Activated CD8-positive, alpha-beta memory T cell treated with anti-CD3 and anti-CD28 coated beads, Interleukin-2, amount 10 ng/mL, durations not matched to agents 7 days and 5 days (primary cell): Measurements from ENCODE around the gene SMARCD3. TPM values are rescaled to one million over a fixed set of nuclear protein-coding genes. Genes with fewer than 3 reads are reported as not detected.

Source experiments
- ATAC-seq: fragments of 150-1000 bp; cut with Tn5 transposase; one replicate; pipeline ENCODE4 v1.10.0; 2021; ENCODE audit warnings: moderate library complexity
- CTCF ChIA-PET: fragments of 350-600 bp; sonication (Branson Sonifier 250); formaldehyde crosslinking; loops from one replicate; lab custom pipeline; 2021; ENCODE audit warnings: antibody characterized with exemption; lab: Charles Lee
- DNase-seq: peaks from one replicate; pipeline ENCODE4 v3.0.0-alpha.2; 2020
- H3K27ac Mint-ChIP-seq: one replicate; pipeline ENCODE4 v1.8.0; 2021; ENCODE audit warnings: mild to moderate bottlenecking, mixed read lengths
- H3K27me3 Mint-ChIP-seq: one replicate; pipeline ENCODE4 v1.8.0; 2021; ENCODE audit warnings: mixed read lengths
- H3K36me3 Mint-ChIP-seq: one replicate; pipeline ENCODE4 v1.8.0; 2021; ENCODE audit warnings: mild to moderate bottlenecking, mixed read lengths
- H3K4me1 Mint-ChIP-seq: one replicate; pipeline ENCODE4 v1.8.0; 2021; ENCODE audit warnings: mixed read lengths
- H3K4me3 Mint-ChIP-seq: one replicate; pipeline ENCODE4 v1.8.0; 2021; ENCODE audit warnings: mild to moderate bottlenecking, moderate library complexity, mixed read lengths
- H3K9me3 Mint-ChIP-seq: one replicate; pipeline ENCODE4 v1.8.0; 2022; ENCODE audit warnings: low read depth, mixed read lengths
- total RNA-seq, 2 experiments: library from RNA; stranded (reverse); gene quantifications; one replicate each; pipeline ENCODE4 v1.2.3, GENCODE V29; 2021

SMARCD3 gene
- total RNA-seq, 2 experiments from 2014 or later: 1.0 to 2.5 TPM

DNA sequence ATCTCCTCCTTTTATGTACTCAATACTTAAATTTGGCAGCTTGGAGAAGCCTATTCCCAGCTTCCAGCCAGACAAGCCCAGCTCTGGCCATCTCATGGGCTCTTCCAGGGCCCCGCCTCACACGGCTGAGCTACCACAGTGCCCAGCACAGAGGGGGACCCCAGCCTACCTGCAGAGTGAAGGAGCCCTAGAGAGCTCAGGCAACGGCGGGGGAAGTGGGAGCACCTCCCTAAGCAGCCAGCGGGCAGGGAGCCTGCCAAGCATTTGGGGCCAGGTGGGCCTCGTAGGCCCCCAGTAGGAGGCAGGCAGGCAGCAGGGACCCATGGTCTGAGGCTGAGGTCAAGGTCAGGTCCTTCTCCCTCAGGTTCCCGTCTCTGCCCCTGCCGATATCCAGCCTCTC, 29.1 kb upstream of the SMARCD3 start:
- ATAC-seq: no peak
- no peak for DNase-seq
- CTCF ChIA-PET: interaction anchor here (1.0 to 1.2 kb wide), 4 partner anchors 9 to 38 kb away, joined by 3 to 5 read pairs (median 4); no protein-coding TSS in a partner anchor
- Mint-ChIP-seq H3K9me3 (no peaks in the 10 kb centered on the region), H3K27ac (no peak overlapping the region), H3K36me3 (no peaks in the 10 kb centered on the region), H3K27me3 (peaks cover 20% of the 10 kb centered on the region), H3K4me1 (peaks cover 3% of the 10 kb centered on the region), H3K4me3 (no peak overlapping the region)

DNA sequence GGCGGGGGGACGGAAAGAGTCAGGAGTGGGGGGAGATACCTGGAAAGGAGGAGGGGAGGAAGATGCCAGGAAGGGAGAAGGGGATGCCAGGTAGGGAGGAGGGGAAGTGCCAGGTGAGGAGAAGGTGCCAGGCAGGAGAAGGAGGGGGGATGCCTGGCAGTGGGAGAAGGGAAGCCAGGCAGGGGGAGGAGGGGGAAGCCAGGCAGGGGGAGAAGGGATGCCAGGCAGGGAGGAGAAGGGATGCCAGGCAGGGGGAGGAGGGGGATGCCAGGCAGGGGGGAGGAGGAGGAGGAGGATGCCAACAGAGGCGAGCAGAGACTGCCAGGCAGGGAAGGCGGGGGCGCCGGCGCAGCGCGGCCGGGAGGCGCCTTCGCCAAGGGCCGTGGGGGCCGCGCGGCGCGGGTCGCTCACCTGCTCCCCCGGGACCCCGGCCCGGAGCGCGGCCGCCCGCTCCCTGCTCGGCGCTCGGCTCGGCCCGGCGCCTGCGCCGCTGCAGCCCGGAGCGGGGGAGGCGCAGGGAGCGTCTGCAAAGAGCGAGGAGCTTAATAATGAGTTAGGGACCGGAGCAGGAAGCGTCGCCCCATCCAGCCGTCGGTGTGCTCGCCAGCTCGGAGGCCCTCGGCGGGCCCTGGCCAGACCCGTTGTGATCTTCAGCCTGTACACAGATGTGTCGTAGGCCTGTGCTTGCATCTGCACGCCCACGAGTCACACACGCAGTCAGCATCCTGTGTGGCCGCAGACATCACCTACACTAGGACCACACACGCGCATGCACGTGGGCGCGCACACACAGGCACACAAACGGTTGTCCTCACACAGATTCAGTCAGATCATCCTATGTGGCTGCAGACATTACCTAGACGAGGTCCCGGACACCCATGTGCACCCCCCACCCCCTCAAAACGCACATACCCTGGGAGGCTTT, 28.4 kb upstream of the SMARCD3 start:
- Mint-ChIP-seq H3K36me3 (no peaks in the 10 kb centered on the region), H3K4me3 (peak overlapping the region; percentile 62), H3K27me3 (peaks cover 15% of the 10 kb centered on the region), H3K27ac (no peak overlapping the region), H3K4me1 (peaks cover 9% of the 10 kb centered on the region), H3K9me3 (no peaks in the 10 kb centered on the region)
- CTCF ChIA-PET: interaction anchor here (1.0 to 1.2 kb wide), 4 partner anchors 9 to 39 kb away, joined by 3 to 5 read pairs (median 4); no protein-coding TSS in a partner anchor
- DNase-seq (peak; percentile 62), ATAC-seq (peak; percentile 88)

DNA sequence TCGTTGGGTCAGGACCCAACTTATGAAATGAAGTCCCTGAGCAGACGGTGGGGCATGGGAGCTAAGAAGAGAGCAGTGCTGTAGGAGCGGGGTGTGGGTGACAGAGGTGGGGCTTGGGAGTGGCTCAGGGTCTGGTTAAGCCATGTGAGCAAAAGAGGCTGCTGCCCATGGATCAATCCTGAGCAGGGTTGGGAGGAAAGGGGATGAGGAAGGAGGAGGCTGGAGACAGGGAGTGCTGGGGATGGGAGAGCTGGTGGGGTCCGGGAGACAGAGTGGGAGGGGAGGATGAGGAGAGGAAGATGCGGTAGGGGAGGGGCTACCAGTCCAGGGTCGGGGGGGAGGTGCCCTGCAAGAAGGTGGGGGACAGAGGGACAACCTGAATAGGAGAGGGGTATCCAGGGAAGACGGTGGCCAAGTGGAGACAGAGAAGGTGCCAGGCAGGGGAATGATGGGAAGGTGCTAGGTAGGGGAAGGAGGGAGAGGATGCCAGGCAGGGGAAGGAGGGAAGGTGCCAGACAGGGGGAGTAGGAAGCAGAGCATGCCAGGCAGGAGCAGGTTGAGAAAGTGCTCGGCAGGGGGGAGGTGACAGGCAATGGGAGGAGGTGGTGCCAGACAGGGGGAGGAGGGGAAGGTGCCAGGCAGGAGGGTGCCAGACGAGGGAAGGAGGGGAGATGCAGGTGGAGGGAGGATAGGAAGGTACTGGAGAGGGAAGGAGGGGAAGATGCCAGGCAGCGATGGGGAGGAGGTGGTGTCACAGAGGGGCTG, 27.5 kb upstream of the SMARCD3 start:
- ATAC-seq (no peak), DNase-seq (no peak)
- no peaks in the 10 kb centered on the region for H3K9me3 Mint-ChIP-seq
- no peak overlapping the region for H3K4me3 Mint-ChIP-seq
- H3K27ac Mint-ChIP-seq: no peak overlapping the region
- H3K27me3 Mint-ChIP-seq: peaks cover 8% of the 10 kb centered on the region
- peaks cover 13% of the 10 kb centered on the region for H3K4me1 Mint-ChIP-seq
- CTCF ChIA-PET: no interaction called here
- no peaks in the 10 kb centered on the region for H3K36me3 Mint-ChIP-seq

DNA sequence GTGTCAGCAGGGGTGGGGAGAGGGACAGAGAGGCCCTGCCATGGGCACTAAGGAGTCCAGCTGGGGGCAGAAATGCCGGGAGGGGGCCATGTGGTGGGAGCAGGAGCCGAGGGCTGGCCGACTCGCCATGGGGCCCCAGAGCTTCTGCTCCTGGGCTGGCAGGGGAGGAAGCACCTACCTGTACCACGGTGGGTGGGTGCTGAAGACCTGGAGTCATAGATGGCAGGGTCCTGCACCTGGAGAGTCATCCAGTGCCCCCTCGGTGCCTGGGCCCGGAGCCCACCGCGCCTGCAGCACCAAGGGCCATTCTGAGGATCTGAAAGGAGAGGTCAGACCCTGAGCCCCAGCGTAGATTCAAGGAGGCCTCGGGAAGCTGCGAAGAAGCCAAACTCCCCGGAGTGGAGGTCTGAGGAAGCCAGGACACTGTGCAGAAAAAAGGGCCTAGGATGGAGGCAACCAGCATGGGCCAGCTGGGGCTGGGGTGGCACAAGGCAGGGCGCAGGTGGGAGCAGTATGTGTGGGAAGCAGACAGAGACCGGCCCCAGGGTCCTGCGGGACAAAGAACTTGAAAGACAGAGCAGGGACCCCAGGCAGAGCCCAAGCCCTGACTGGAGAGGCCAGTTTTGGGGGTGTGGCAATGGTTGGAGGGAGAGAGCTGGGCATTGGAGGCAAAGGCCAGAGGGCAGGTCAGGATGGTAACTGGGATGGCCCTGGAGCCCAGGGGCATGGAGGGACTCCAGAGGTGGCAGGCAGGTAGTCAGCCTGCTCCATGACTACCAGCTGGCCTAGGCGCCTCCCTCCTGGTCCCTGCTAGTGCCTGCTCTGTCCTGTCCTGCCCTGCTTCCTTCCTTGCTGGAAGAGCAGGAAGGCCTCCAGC, 26.7 kb upstream of the SMARCD3 start:
- no peaks in the 10 kb centered on the region for H3K36me3 Mint-ChIP-seq

DNA sequence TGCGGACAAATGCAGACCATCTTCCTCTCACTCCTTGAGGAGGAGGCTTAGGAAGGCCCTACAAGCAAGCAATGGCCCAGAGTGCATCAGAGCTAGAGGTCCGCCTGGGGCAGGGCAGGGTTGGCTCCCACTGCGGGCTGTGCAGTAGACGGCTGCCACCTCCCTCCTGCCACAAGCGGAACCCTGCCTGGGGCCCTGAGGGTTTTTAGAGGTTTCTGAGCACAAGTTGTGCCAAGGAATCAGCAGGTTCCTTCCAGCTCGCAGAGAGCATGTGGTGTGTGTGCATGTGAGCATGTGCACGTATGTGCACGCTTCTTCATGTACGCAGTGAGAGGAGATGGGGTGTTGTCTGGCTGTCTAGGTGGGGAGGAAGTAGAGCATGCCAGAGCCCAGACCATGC, 25.9 kb upstream of the SMARCD3 start:
- H3K4me1 Mint-ChIP-seq: peaks cover 13% of the 10 kb centered on the region
- peaks cover 5% of the 10 kb centered on the region for H3K27me3 Mint-ChIP-seq
- DNase-seq (no peak), ATAC-seq (no peak)
- CTCF ChIA-PET: no interaction called here
- H3K27ac Mint-ChIP-seq: no peak overlapping the region
- no peaks in the 10 kb centered on the region for H3K36me3 Mint-ChIP-seq
- no peaks in the 10 kb centered on the region for H3K9me3 Mint-ChIP-seq
- H3K4me3 Mint-ChIP-seq: no peak overlapping the region

More for the DNA sequence above, 26.7 kb upstream of the SMARCD3 start:
- Mint-ChIP-seq H3K4me1 (peaks cover 13% of the 10 kb centered on the region), H3K9me3 (no peaks in the 10 kb centered on the region), H3K27ac (no peak overlapping the region), H3K27me3 (peaks cover 5% of the 10 kb centered on the region), H3K4me3 (no peak overlapping the region)
- DNase-seq (no peak), ATAC-seq (no peak)
- CTCF ChIA-PET: no interaction called here

DNA sequence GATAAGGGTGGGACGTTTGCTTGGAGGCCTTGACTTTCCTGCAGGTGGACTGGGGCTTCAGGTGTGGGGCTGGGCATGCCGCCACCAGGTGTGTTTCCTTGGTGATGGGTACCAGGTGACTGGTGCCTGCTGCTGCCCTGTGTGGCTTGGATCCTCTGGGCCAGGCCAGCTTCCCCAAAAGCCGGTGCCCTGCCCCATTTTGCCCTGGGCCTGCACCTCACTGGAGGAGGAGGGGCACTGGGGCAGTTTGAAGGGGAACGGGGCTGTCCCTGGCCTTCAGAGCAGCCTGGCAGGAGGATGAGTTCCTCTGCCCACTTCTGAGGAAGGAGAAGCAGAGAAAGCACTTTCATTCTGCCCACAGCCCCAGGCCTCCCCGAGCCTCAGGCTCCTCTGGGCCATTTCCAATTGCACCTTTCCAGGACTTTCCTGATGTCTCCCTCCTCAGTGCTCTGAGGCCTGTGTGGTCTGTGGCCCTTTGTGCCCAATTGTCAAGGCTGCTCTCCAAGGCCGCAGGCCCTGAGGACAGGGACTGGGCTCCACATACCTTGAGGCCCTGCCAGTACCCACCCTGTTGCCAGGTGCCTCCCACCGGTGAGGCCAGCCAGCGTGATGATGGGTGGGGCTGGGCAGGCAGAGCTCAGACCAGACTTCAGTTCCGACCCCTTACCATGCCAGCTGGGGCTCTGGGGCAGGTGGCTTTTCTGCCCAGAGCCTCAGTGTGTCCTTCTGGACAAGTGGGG, 25.3 kb upstream of the SMARCD3 start:
- DNase-seq (no peak), ATAC-seq (no peak)
- H3K27me3 Mint-ChIP-seq: peaks cover 4% of the 10 kb centered on the region
- H3K9me3 Mint-ChIP-seq: no peaks in the 10 kb centered on the region
- H3K27ac Mint-ChIP-seq: no peak overlapping the region
- peaks cover 13% of the 10 kb centered on the region for H3K4me1 Mint-ChIP-seq
- CTCF ChIA-PET: interaction anchor here (1.6 kb wide), 1 partner anchor 106 kb away, joined by 4 read pairs; the partner anchor contains the start of gene GBX1
- H3K4me3 Mint-ChIP-seq: no peak overlapping the region
- no peaks in the 10 kb centered on the region for H3K36me3 Mint-ChIP-seq

DNA sequence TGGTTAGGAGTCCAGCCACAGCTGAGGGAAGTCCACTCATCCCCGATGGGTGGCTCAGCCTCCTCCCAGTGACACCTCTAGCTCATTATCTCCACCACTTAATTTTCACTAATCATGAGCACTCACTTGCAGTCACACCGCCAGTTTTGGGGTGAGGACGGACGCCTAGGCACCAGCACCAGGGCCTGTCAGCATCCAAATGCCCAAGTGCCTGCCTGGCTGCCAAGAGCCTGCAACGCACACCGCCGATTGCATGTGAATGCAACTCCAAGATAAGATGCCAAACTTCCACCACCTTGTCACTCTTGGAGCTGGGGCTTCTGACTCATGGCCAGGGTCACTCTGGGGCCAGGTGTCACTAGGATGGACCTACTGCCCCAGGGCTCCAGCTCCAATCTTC, 24.4 kb upstream of the SMARCD3 start:
- no peak overlapping the region for H3K27ac Mint-ChIP-seq
- peaks cover 13% of the 10 kb centered on the region for H3K4me1 Mint-ChIP-seq
- no peaks in the 10 kb centered on the region for H3K36me3 Mint-ChIP-seq
- DNase-seq (no peak), ATAC-seq (no peak)
- H3K9me3 Mint-ChIP-seq: no peaks in the 10 kb centered on the region
- CTCF ChIA-PET: interaction anchor here (1.6 kb wide), 1 partner anchor 105 kb away, joined by 4 read pairs; the partner anchor contains the start of gene GBX1
- no peaks in the 10 kb centered on the region for H3K27me3 Mint-ChIP-seq
- no peak overlapping the region for H3K4me3 Mint-ChIP-seq

DNA sequence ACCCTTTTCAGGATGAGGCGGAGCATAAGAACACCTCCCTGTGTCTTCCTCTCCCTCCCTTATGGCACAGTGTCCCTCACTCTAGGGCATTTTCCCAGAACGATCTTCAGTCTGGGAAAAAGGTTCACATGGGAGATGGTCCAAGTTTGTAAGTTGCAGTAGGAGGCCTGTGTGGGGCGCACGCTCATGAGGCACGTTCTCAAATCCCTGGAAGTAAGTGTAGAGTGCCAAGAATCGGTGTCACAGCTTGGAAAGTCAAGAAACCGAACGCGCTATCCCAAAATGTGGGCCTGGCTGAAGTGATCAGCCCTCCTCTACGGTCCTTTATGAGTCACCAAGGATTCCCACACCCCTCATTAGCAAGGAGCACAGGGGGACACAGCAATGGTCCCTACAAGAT, 23.9 kb upstream of the SMARCD3 start:
- Mint-ChIP-seq H3K27me3 (no peaks in the 10 kb centered on the region), H3K27ac (no peak overlapping the region), H3K4me1 (peaks cover 13% of the 10 kb centered on the region), H3K9me3 (no peaks in the 10 kb centered on the region), H3K4me3 (no peak overlapping the region), H3K36me3 (no peaks in the 10 kb centered on the region)
- no peak for ATAC-seq
- DNase-seq: no peak
- CTCF ChIA-PET: interaction anchor here (1.6 kb wide), 1 partner anchor 105 kb away, joined by 4 read pairs; the partner anchor contains the start of gene GBX1

DNA sequence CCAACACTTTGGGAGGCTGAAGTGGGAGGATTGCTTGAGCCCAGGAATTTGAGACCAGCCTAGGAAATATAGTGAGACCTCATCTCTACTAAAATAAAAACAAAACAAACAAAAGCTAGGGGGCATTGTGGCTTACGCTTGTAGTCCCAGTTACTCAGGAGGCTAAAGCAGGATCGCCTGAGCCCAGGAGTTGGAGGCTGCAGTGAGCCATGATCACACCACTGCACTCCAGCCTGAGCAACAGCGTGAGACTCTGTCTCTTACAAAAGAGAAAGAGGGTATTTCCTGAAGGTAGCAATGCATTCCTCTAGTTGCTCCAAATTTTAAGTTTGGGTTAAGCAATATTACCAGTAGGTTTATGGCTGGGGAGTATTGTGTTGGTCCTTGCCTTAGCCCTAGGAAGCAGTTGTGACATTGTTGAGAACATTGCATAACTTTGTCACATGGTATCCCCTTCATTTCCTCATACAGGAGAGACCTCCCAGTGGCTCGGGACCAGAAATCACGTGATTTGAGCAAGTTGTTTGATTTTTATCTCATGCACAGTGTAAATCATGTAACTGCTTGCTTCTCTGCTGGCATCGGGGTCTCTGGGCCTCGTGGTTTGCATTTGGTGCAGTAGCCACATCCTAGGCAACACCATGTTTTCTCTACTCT, 23.3 kb upstream of the SMARCD3 start:
- no peak overlapping the region for H3K4me3 Mint-ChIP-seq
- no peak for DNase-seq
- ATAC-seq: no peak
- no peaks in the 10 kb centered on the region for H3K9me3 Mint-ChIP-seq
- H3K36me3 Mint-ChIP-seq: no peaks in the 10 kb centered on the region
- no peak overlapping the region for H3K27ac Mint-ChIP-seq
- no peaks in the 10 kb centered on the region for H3K27me3 Mint-ChIP-seq
- peaks cover 9% of the 10 kb centered on the region for H3K4me1 Mint-ChIP-seq
- CTCF ChIA-PET: interaction anchor here (1.0 to 1.4 kb wide), 2 partner anchors 14 to 102 kb away, joined by 3 to 4 read pairs; no protein-coding TSS in a partner anchor

DNA sequence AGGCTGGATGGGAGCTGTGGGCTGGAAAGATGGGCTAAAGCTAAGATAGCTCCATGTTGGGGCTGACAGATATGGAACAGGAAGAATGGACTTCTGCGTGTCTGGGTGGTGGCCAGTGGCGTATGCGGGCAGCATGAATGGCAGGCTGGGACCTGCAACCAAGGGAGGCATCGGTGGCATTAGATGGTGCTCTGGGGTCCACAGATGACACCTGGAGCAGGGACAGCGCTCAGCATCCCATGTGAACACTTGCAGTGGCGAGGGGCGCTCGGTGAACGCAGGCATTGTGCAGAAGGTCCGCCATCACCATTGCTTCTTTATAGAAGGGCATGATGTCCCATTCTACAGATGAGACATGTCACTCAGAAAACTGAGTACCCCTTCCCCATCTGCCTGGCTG, 21.0 kb upstream of the SMARCD3 start:
- no peak overlapping the region for H3K27ac Mint-ChIP-seq
- CTCF ChIA-PET: no interaction called here
- peaks cover 9% of the 10 kb centered on the region for H3K4me1 Mint-ChIP-seq
- no peak for DNase-seq
- no peaks in the 10 kb centered on the region for H3K9me3 Mint-ChIP-seq
- no peak overlapping the region for H3K4me3 Mint-ChIP-seq
- no peak for ATAC-seq
- H3K36me3 Mint-ChIP-seq: no peaks in the 10 kb centered on the region
- no peaks in the 10 kb centered on the region for H3K27me3 Mint-ChIP-seq

DNA sequence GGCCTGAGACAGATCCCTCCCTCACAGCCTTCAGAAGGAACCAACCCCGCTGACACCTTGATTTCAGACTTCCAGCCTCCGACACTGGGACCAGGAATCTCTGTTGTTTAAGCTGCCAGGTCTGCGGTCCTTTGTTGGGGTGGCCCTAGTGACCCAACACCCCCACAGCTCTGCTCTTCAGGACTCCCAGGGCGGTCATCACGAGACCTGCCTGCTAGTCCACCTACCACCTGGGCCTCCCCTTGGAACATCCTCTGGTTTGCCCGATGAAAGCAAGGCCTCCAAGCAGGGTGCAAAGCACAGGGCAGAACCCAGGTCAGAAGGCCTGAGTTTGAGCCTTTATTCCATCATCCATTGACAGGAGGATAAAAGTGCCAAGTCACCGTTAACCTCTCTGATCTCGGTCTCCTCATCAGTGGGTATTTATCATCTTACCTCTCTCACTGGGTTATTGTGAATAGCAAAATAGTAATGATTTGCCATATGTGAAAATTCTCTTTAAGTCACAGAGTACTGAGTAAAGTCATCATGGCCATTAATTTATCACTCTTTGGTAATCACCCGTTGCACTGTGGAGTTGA, 16.9 kb upstream of the SMARCD3 start:
- Mint-ChIP-seq H3K9me3 (no peaks in the 10 kb centered on the region), H3K27me3 (peaks cover 4% of the 10 kb centered on the region), H3K4me1 (no peaks in the 10 kb centered on the region), H3K27ac (no peak overlapping the region), H3K36me3 (no peaks in the 10 kb centered on the region), H3K4me3 (no peak overlapping the region)
- CTCF ChIA-PET: interaction anchor here (1.0 kb wide), 1 partner anchor 17 kb away, joined by 3 read pairs; the partner anchor contains the start of gene SMARCD3
- no peak for DNase-seq
- ATAC-seq: no peak
